Liver (tissue), 9 donors: Measurements from ENCODE around the gene MAGED1. TPM values are rescaled to one million over a fixed set of nuclear protein-coding genes. Genes with fewer than 3 reads are reported as not detected.
A peak's percentile ranks its signal among the peaks of the same experiment; 100 is the strongest.

Source experiments
- DNase-seq: peaks from one replicate; pipeline ENCODE4 v3.0.0-alpha.2; 2017; ENCODE audit warnings: low spot score
- H3K27ac ChIP-seq, 2 donors: one replicate each; pipeline ENCODE4 v1.7.0; 2013; ENCODE audit warnings: inconsistent platforms in 2 of 2, low read length in 2 of 2, control low read depth in 1 of 2, low read depth in 1 of 2, mild to moderate bottlenecking in 1 of 2
- H3K27me3 ChIP-seq, 4 donors: one replicate each; pipeline versions ENCODE4 v1.6.1 to v1.7.0; 2013; ENCODE audit warnings: low read length in 3 of 4, inconsistent platforms in 1 of 4, mild to moderate bottlenecking in 1 of 4, moderate library complexity in 1 of 4; ENCODE audit not compliant: control insufficient read depth in 4 of 4, insufficient read depth in 4 of 4
- H3K36me3 ChIP-seq, 4 donors: one replicate each; pipeline versions ENCODE4 v1.6.1 to v1.7.0; 2013; ENCODE audit warnings: low read length in 3 of 4, mild to moderate bottlenecking in 3 of 4, low read depth in 1 of 4, moderate library complexity in 1 of 4; ENCODE audit not compliant: control insufficient read depth in 4 of 4, insufficient read depth in 3 of 4
- H3K4me1 ChIP-seq, 4 donors: one replicate each; pipeline versions ENCODE4 v1.6.1 to v1.7.0; 2013; ENCODE audit warnings: low read length in 3 of 4, mild to moderate bottlenecking in 3 of 4, moderate library complexity in 1 of 4; ENCODE audit not compliant: control insufficient read depth in 4 of 4, insufficient read depth in 4 of 4
- H3K4me3 ChIP-seq, 3 donors: one replicate each; pipeline versions ENCODE4 v1.6.1 to v1.7.0; 2013; ENCODE audit warnings: low read length in 3 of 3, control low read depth in 1 of 3, low read depth in 1 of 3, mild to moderate bottlenecking in 1 of 3
- H3K9ac ChIP-seq, 2 donors: one replicate each; pipeline ENCODE4 v1.7.0; 2013; ENCODE audit warnings: low read length in 2 of 2, mild to moderate bottlenecking in 2 of 2, moderate library complexity in 2 of 2, control low read depth in 1 of 2, low read depth in 1 of 2
- H3K9me3 ChIP-seq, 4 donors: one replicate each; pipeline versions ENCODE4 v1.6.1 to v1.7.0; 2013; ENCODE audit warnings: low read length in 3 of 4; ENCODE audit not compliant: control insufficient read depth in 4 of 4
- CTCF ChIP-seq: fragments of 150-350 bp; IDR thresholded peaks from 2 replicates; pipeline ENCODE4 v1.5.1; 2017; ENCODE audit warnings: improper control_type of control experiment, low read depth, low read length; ENCODE audit not compliant: missing input control
- EGR1 ChIP-seq, 2 donors: IDR thresholded peaks; 2 replicates each; pipeline ENCODE4 v1.6.1; 2016 to 2018; ENCODE audit warnings: antibody characterized with exemption in 2 of 2, low read depth in 2 of 2
- FOXA1 ChIP-seq: IDR thresholded peaks from 2 replicates; pipeline ENCODE4 v1.6.1; 2016; ENCODE audit warnings: antibody characterized with exemption
- FOXA2 ChIP-seq: IDR thresholded peaks from 2 replicates; pipeline ENCODE4 v1.6.1; 2016; ENCODE audit warnings: antibody characterized with exemption
- GABPA ChIP-seq, 2 donors: IDR thresholded peaks in 1 of 2; conservative IDR thresholded peaks in 1 of 2; 2 replicates each; pipeline ENCODE4 v1.6.1; 2016; ENCODE audit warnings: antibody characterized with exemption in 2 of 2, mild to moderate bottlenecking in 1 of 2, moderate library complexity in 1 of 2
- HNF4A ChIP-seq, 2 donors: conservative IDR thresholded peaks; 2 replicates each; pipeline ENCODE4 v1.6.1; 2016; ENCODE audit warnings: antibody characterized with exemption in 2 of 2, mild to moderate bottlenecking in 2 of 2
- MAX ChIP-seq: IDR thresholded peaks from 2 replicates; pipeline ENCODE4 v1.6.1; 2016; ENCODE audit warnings: antibody characterized with exemption
- NR2F2 ChIP-seq: IDR thresholded peaks from 2 replicates; pipeline ENCODE4 v1.6.1; 2016; ENCODE audit warnings: antibody characterized with exemption
- RAD21 ChIP-seq, 2 donors: IDR thresholded peaks; 2 replicates each; pipeline ENCODE4 v1.6.1; 2016; ENCODE audit warnings: antibody characterized with exemption in 2 of 2, mild to moderate bottlenecking in 2 of 2
- REST ChIP-seq: IDR thresholded peaks from 2 replicates; pipeline ENCODE4 v1.6.1; 2016; ENCODE audit warnings: antibody characterized with exemption, mild to moderate bottlenecking
- RXRA ChIP-seq, 2 donors: IDR thresholded peaks; 2 replicates each; pipeline ENCODE4 v1.6.1; 2017 to 2018; ENCODE audit warnings: antibody characterized with exemption in 2 of 2, mild to moderate bottlenecking in 1 of 2
- SP1 ChIP-seq: IDR thresholded peaks from 2 replicates; pipeline ENCODE4 v1.6.1; 2018; ENCODE audit warnings: antibody characterized with exemption, mild to moderate bottlenecking
- TAF1 ChIP-seq: conservative IDR thresholded peaks from 2 replicates; pipeline ENCODE4 v1.6.1; 2016; ENCODE audit warnings: antibody characterized with exemption, mild to moderate bottlenecking
- YY1 ChIP-seq: IDR thresholded peaks from 2 replicates; pipeline ENCODE4 v1.6.1; 2016; ENCODE audit warnings: antibody characterized with exemption, mild to moderate bottlenecking
- WGBS: extraction: QIAGEN DNeasy Blood & Tissue Kit; methylation state at CpG from one replicate; pipeline ENCODE4 v1.1.7; 2013; 5-methylcytosine and 5-hydroxymethylcytosine counted together
- polyA plus RNA-seq, 2 donors: library from polyadenylated mRNA; stranded (reverse) in 1 of 2; unstranded in 1 of 2; fragments of 200-250 nt in 1 of 2; fragments of >200 nt in 1 of 2; fragmentation: Nextera tagmentation in 1 of 2; extraction: Ambion mirVana in 1 of 2; gene quantifications; one replicate each; pipeline versions ENCODE4 v1.2.1 to v1.2.3, GENCODE V29; 2013 to 2015
- total RNA-seq, 2 donors: library from RNA; depleted of rRNA; stranded (reverse); fragments of >200 nt; gene quantifications; one replicate each; pipeline ENCODE4 v1.2.3, GENCODE V29; 2014
- donor health status: healthy.
- donor health status: healthy.
- donor health status: healthy.
- donor health status: healthy.
- donor health status: healthy.

MAGED1 gene
- total and polyA plus RNA-seq, 4 donors = 43.3 to 67.3 (median 48.2) TPM

- Histone ChIP-seq H3K9me3 (no peaks in the 10 kb centered on the region), H3K4me1 (peaks cover 0 to 11% (median 6%) of the 10 kb centered on the region in 4 donors), H3K27me3 (no peaks in the 10 kb centered on the region), H3K36me3 (peaks cover 2 to 13% (median 9%) of the 10 kb centered on the region in 4 donors), H3K4me3 (peak overlapping the region; percentile 21 to 79 (median 79)), H3K9ac (peak overlapping the region in 1 of 2 donors; percentile 64), H3K27ac (peak overlapping the region; percentile 51 to 56)
- no peak for DNase-seq
- WGBS = under 1% methylated on average over 32 of the region's 32 CpGs
- TF ChIP-seq YY1 (no peak), RXRA (IDR thresholded peaks at IDR 0.05) (no peak), SP1 (no peak), TAF1 (no peak), FOXA2 (no peak), NR2F2 (no peak), MAX (no peak), CTCF (no peak)
Measured at GRCh38 chrX:51893931-51894696, 691 bp downstream of the MAGED1 start.

GRCh38 chrX:51894697-51895336 lies 1.4 kb downstream of the MAGED1 start:
- Histone ChIP-seq H3K27ac (peak overlapping the region in 1 of 2 donors; percentile 56), H3K27me3 (no peaks in the 10 kb centered on the region), H3K4me1 (peaks cover 0 to 11% (median 6%) of the 10 kb centered on the region in 4 donors), H3K4me3 (peak overlapping the region in 2 of 3 donors; percentile 79), H3K9me3 (no peaks in the 10 kb centered on the region), H3K9ac (no peak overlapping the region), H3K36me3 (peaks cover 3 to 15% (median 9%) of the 10 kb centered on the region in 4 donors)
- no peak for TF ChIP-seq YY1
- no peak for TF ChIP-seq MAX
- TF ChIP-seq FOXA1 = no peak
- no peak for TF ChIP-seq SP1
- no peak for TF ChIP-seq GABPA (IDR thresholded peaks at IDR 0.05 in 1 of 2, conservative IDR thresholded peaks at IDR 0.05 in 1 of 2)
- no peak for TF ChIP-seq EGR1 (IDR thresholded peaks at IDR 0.05; ENCODE audit: low read depth in 2 of 2)
- TF ChIP-seq RAD21 (IDR thresholded peaks at IDR 0.05) = peak in 1 of 2 donors; percentile 26
- no peak for TF ChIP-seq REST
- TF ChIP-seq HNF4A (conservative IDR thresholded peaks at IDR 0.05) = no peak
- WGBS = 12% methylated on average over 25 of the region's 25 CpGs
- DNase-seq = no peak
